Activated CD8-positive, alpha-beta memory T cell treated with anti-CD3 and anti-CD28 coated beads for 24 hours (primary cell): ENCODE data around the gene REEP5.

Experiments
- DNase-seq: peaks from one replicate; pipeline ENCODE4 v3.0.0-alpha.2; 2020

Gene REEP5

GRCh38 chr5:112883192-112883591 lies 38.8 kb downstream of the REEP5 start:
- DNase-seq = no peak

GRCh38 chr5:112880219-112880964 lies 41.6 kb downstream of the REEP5 start:
- DNase-seq = no peak

- no peak for DNase-seq
These were observed 43.3 kb downstream of the REEP5 start for GRCh38 chr5:112878760-112879159.

DNA sequence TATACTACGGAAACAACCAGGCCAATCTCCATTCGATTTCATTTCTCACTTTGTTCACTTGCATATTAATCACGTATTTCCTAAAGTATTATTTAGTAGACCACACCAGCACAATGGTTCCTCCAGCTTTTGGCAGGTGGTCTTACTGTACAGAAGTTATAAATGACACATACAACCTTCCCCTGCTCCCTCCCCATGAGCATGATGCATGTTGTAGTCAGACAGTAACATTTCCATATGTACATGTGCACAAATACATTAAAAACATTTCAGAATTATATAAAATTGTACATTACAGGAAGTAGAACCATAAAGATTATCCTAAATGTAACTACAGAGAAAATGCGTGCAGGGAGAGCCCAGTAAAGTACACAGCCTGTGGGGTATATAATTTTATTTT lies 43.9 kb downstream of the REEP5 start:
- DNase-seq = no peak

DNA sequence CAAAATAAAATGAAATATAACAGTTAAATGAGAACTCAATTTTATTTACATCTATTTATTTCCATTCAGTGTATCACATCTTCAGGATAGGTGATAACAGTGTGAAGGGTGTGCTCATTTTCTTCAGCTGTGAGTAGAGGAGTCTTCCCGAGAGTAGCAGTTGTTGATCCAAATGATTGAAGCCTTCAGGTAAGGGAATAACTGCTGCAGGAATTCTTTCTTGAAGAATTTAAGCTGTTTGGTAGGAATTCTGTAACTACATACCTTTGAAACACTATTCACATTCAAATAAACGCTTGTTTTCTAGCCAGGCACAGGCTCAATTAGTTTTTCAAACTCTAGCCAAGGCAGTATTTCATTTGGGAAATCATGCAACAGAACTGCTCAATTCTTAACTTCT lies 45.7 kb downstream of the REEP5 start:
- DNase-seq = no peak

DNA sequence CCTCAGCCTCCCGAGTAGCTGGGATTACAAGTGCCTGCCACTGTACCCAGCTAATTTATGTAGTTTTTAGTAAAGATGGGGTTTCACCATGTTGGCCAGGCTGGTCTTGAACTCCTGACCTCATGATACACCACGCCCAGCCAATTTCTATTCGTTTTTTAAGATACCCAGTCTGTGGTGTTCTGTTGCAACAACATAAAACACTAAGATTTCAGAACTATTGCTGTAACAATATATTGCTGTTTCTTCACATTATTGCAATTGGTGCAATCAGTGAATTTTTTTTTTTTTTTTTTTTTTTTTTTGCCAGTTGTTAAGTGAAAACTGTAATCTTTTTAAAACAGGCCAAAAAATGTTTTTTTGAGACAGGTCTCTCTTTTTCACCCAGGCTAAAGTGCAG lies 51.1 kb downstream of the REEP5 start:
- DNase-seq = no peak

DNA sequence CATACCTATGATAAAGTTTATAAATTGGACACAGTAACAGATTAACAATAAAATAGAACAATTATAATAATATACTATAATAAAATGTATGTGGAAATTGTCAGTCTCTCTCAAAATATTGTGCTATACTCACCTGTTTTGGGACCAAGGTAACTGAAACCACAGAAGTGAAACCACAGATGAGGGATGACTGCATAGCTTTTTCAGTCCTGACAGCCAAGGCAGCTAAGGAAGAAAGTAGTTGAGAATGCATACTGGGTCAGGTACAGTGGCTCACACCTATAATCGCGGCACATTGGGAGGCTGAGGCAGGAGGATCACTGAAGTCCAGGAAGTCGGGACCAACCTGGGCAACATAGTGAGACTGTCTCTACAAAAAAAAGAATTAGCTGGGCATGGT lies 52.1 kb downstream of the REEP5 start:
- no peak for DNase-seq

- DNase-seq = no peak
These were observed 54.6 kb downstream of the REEP5 start for GRCh38 chr5:112867411-112867810.

DNA sequence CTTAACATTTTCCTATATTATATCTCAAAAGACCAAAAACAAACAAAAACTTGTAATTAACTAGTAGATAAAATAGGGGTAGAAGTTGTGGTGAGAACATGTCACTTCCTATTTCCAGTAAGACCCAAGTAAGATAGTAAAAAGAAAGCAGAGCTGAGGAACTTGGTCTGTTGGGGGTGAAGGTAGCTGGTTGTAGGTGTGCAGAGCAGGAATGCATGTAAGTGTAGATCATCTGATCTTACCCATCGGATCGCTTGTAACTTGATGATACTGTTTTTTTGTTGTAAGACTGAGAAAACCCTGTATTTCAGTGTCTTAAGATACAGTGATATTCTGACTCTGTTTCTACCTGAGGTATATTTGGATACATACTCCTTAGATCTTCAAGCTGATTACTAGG lies 55.3 kb downstream of the REEP5 start:
- no peak for DNase-seq

- DNase-seq = no peak
These were observed 56.9 kb downstream of the REEP5 start for GRCh38 chr5:112865128-112865527.

DNA sequence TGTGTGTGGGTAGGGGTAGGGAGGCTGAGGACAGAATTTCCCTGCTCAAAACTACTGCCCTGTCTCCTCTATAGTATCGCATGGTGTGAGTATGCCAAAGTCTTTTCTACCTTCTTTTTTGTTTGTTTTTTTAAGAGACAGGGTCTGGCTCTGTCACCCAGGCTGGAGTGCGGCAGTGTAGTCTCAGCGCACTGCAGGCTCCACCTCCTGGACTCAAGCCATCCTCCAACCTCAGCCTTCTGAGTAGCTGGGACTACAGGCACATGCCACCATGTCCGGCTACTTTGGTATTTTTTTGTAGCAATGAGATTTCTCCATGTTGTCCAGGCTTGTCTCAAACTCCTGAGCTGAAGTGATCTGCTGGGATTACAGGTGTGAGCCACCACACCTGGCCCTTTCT lies 58.5 kb downstream of the REEP5 start:
- DNase-seq = no peak

DNA sequence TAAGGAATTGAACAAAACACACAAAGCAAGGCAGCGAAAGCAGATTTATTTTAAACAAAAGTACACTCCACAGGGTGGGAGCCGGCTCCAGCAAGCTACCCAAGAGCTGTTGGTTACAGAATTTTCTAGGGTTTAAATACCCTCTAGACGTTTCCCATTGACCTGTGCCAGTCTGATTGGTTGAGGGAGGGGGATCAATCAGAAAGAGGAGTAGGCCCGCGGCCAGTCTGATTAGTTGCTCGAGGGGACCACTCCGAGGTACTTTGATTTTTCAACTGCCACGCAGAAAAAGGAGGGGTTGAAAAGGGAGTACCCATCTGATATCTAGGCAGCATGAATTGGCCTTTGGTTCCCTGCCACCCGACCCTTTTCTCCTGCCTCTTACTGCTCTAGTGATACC lies 59.9 kb downstream of the REEP5 start:
- no peak for DNase-seq

GRCh38 chr5:112861638-112861985 lies 60.4 kb downstream of the REEP5 start:
- DNase-seq = no peak

- peak; percentile 93 for DNase-seq
These were observed 60.9 kb downstream of the REEP5 start, which contains the start of gene SRP19 for GRCh38 chr5:112860929-112861637. SRP19 (plus strand) TSS chr5:112861287; CDS start chr5:112861377, 90 bp downstream.

DNA sequence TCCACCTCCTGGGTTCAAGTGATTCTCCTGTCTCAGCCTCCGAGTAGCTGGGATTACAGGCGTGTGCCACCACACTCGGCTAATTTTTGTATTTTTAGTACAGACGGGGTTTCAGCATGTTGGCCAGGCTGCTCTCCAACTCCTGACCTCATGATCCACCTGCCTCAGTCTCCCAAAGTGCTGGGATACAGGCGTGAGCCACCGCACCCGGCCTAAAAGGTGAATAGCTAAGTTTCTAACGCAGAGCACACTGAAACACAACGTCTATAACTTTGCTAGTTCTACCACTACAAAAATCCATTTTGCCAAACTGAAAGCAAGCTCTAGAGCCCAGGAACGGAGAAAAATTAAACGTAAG lies 61.5 kb downstream of the REEP5 start:
- DNase-seq = peak; percentile 61

DNA sequence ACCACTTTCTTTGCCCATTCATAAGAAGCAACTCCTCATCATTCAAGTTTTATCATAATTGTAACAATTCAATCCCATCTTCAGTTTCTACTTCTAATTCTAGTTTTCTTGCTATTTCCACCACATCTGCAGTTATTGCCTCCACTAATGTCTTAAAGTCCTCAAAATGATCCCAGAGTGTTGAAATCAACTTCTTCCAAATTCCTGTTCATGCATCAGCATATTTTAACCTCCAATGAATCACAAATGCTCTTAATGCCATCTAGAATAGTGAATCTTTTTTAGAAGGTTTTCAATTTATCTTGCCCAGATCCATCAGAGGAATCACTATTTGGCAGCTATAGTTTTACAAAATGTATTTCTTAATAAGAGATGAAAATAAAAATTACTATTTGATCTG lies 64.2 kb downstream of the REEP5 start:
- no peak for DNase-seq

GRCh38 chr5:112854651-112855050 lies 67.4 kb downstream of the REEP5 start:
- no peak for DNase-seq

GRCh38 chr5:112849912-112850311 lies 72.1 kb downstream of the REEP5 start:
- no peak for DNase-seq

DNA sequence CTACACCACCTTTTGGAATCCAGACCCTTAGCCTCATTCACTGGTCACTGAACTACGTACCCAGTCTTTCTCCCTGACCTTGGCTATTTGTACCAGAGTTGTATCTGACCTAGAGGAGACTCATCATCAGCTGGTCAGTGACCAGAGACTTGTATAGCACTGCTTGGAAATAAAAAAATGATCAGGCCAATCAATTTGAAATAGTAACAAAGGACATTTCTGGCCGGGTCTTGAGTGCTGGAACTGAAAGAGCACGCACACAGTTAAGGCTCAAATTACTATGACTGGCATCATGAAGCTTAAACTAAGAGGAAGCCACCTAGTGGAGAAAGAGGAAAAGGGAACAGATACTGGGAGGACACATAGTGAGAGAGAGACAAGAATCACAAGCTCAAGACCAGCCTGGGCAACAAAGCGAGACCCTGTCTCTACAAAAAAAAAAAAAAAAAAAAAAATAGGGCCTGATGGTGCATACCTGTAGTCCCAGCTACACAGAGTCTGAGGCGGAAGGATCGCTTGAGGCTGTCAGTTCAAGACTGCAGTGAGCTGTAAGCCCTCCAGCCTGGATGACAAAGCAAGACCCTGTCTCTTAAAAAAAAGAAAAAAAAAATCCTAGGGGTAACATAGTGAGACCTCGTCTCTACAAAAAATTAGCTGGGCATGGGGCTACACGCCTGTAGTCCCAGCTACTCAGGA lies 73.8 kb downstream of the REEP5 start:
- DNase-seq = no peak

- DNase-seq = no peak
These were observed 74.7 kb downstream of the REEP5 start for GRCh38 chr5:112847306-112847705.

DNA sequence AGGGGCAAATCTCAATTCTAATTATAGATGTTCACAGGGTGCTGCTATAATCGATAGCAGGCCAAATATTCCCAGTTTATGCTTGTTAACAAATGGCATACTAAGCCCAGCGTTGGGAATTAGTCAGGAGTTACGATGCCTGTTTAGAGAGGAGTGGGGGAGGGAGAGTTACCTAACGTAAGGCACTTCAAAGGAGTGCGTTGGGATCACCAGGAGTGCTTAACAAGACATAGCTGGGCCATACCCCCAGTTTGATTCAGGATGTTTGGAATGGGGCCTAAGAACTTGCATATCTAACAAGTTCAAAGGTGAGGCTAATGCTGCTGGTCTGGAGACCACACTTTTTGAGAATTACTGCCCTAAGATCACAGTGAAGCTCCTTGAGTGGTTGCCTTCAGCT lies 75.5 kb downstream of the REEP5 start:
- no peak for DNase-seq

GRCh38 chr5:112844489-112844888 lies 77.5 kb downstream of the REEP5 start:
- no peak for DNase-seq

DNA sequence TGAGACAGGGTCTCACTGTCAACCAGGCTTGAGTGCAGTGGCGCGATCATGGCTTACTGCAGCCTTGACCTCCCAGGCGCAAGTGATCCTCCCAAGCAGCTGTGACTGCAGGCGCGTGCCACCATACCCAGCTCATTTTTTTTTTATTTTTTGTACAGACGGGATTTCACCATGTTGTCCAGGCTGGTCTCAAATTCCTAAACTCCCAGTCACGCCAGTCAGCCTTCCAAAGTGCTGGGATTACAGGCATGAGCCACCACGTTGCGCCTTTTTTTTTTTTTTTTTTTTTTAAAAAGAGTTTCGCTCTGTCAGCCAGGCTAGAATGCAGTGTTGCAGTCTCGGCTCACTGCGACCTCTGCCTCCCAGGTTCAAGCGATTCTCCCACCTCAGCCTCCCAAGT lies 88.1 kb downstream of the REEP5 start:
- DNase-seq = no peak

GRCh38 chr5:112830378-112830777 lies 91.6 kb downstream of the REEP5 start:
- no peak for DNase-seq
